ENCODE measurements around the gene PCBD1. TPM values are rescaled to one million over a fixed set of nuclear protein-coding genes. Genes with fewer than 3 reads are reported as not detected.

Gene PCBD1
- total and polyA plus RNA-seq, 12 donors: 42.7 to 213 (median 137) TPM

- Histone ChIP-seq H3K4me3 (no peak overlapping the region), H3K36me3 (replicated peaks in 1 of 2) (no peaks in the 10 kb centered on the region), H3K9me3 (replicated peaks in 1 of 3) (no peaks in the 10 kb centered on the region), H3K27ac (no peak overlapping the region), H3K4me1 (replicated peaks in 1 of 2) (no peaks in the 10 kb centered on the region), H3K27me3 (peaks cover 9% of the 10 kb centered on the region)
- TF ChIP-seq CTCF (IDR thresholded peaks at IDR 0.05) (no peak), POLR2A (IDR thresholded peaks at IDR 0.05) (no peak)
- WGBS, 4 donors: 67 to 73% (median 68%) methylated on average over 17 to 18 of the region's 18 CpGs
- intact Hi-C loops (cut with DNase I): loop anchor here in 1 of 2 donors (10.0 kb wide), 1 partner anchor 288 kb away; the partner anchor contains the start of gene UNC5B
- no peak for DNase-seq
Observed at GRCh38 chr10:70926226-70927000, 38.0 kb upstream of the PCBD1 start.

- no peak overlapping the region for H3K4me3 ChIP-seq
- 24 to 61% (median 44%) methylated on average over 8 to 22 of the region's 22 CpGs for WGBS, 4 donors
- TF ChIP-seq CTCF (IDR thresholded peaks at IDR 0.05): peak; percentile 76 to 96 (median 90)
- TF ChIP-seq POLR2A (IDR thresholded peaks at IDR 0.05): no peak
- DNase-seq: peak in 6 of 7 donors; percentile 34 to 60 (median 44)
- H3K4me1 ChIP-seq (replicated peaks in 1 of 2): no peaks in the 10 kb centered on the region
- H3K27me3 ChIP-seq: peaks cover 9% of the 10 kb centered on the region
- H3K36me3 ChIP-seq (replicated peaks in 1 of 2): no peaks in the 10 kb centered on the region
- H3K9me3 ChIP-seq (replicated peaks in 1 of 3): no peaks in the 10 kb centered on the region
- intact Hi-C loops (cut with DNase I): loop anchor here (2.0 to 10.0 kb wide), 3 partner anchors 283 to 359 kb away; partner anchors contain the start of gene UNC5B (in 1 of the 2)
- H3K27ac ChIP-seq: no peak overlapping the region
Observed at GRCh38 chr10:70925377-70926225, 37.2 kb upstream of the PCBD1 start.

- intact Hi-C loops (cut with DNase I): loop anchor here (2.0 to 10.0 kb wide), 4 partner anchors 285 to 361 kb away; partner anchors contain the start of gene UNC5B (in 1 of the 2)
- 70 to 79% (median 76%) methylated on average over 7 to 8 of the region's 8 CpGs for WGBS, 4 donors
- Histone ChIP-seq H3K27ac (no peak overlapping the region), H3K27me3 (peaks cover 9% of the 10 kb centered on the region), H3K4me1 (replicated peaks in 1 of 2) (no peaks in the 10 kb centered on the region), H3K4me3 (no peak overlapping the region), H3K36me3 (replicated peaks in 1 of 2) (no peaks in the 10 kb centered on the region), H3K9me3 (replicated peaks in 1 of 3) (no peaks in the 10 kb centered on the region)
- DNase-seq: no peak
- TF ChIP-seq CTCF (IDR thresholded peaks at IDR 0.05): no peak
Observed at GRCh38 chr10:70923696-70924095, 35.3 kb upstream of the PCBD1 start.

- DNase-seq: no peak
- Histone ChIP-seq H3K27ac (no peak overlapping the region), H3K27me3 (peaks cover 9% of the 10 kb centered on the region), H3K9me3 (replicated peaks in 1 of 3) (no peaks in the 10 kb centered on the region), H3K36me3 (replicated peaks in 1 of 2) (no peaks in the 10 kb centered on the region), H3K4me3 (no peak overlapping the region), H3K4me1 (replicated peaks in 1 of 2) (no peaks in the 10 kb centered on the region)
- intact Hi-C loops (cut with DNase I): loop anchor here in 1 of 2 donors (5.0 to 10.0 kb wide), 2 partner anchors 294 to 361 kb away; partner anchors contain the start of gene UNC5B
- WGBS, 4 donors: 64 to 68% (median 68%) methylated on average over 1 of the region's 1 CpG
- no peak for TF ChIP-seq POLR2A (IDR thresholded peaks at IDR 0.05)
- TF ChIP-seq CTCF (IDR thresholded peaks at IDR 0.05): no peak
Observed at GRCh38 chr10:70921285-70921684, 32.9 kb upstream of the PCBD1 start.
